SK-N-SH (cell line): ENCODE data around the gene CEP112. TPM values are rescaled to one million over a fixed set of nuclear protein-coding genes. Genes with fewer than 3 reads are reported as not detected.

Experiments used
- CTCF ChIA-PET: fragments of 300-600, 350-600 bp; formaldehyde crosslinking; extraction: SDS; loops from one replicate; lab custom pipeline; 2021; lab: Yijun Ruan, JAX
- POLR2A ChIA-PET: fragments of 350-600 bp; sonication (Branson Sonifier 250); formaldehyde crosslinking; extraction: SDS; loops from one replicate; lab custom pipeline; 2020; ENCODE audit warnings: antibody characterized with exemption, inconsistent platforms; lab: Yijun Ruan, JAX
- DNase-seq: peaks from one replicate; pipeline ENCODE4 v3.0.0; 2012
- H2AFZ ChIP-seq: fragments of 200-600 bp; sonication (generic); 2 replicates; pipeline ENCODE4 v1.8.1; 2016; ENCODE audit warnings: antibody characterized with exemption, mild to moderate bottlenecking, low read depth
- H3F3A ChIP-seq: fragments of 200-600 bp; sonication (generic); replicated peaks from 2 replicates; pipeline ENCODE3; 2016; ENCODE audit warnings: antibody characterized with exemption, mild to moderate bottlenecking; ENCODE audit not compliant: insufficient read depth
- H3K27ac ChIP-seq, 2 experiments: fragments of 200-500 bp in 1 of 2; fragments of 200-600 bp in 1 of 2; sonication (Bioruptor generic) in 1 of 2; sonication (generic), shearing (Covaris generic) in 1 of 2; 2 replicates each; pipeline versions ENCODE4 v1.5.1 to v1.6.1; 2014 to 2016; ENCODE audit warnings: low read depth in 2 of 2, inconsistent platforms in 1 of 2, low read length in 1 of 2, mild to moderate bottlenecking in 1 of 2, mixed read lengths in 1 of 2
- H3K27me3 ChIP-seq: fragments of 200-600 bp; sonication (generic), shearing (Covaris generic); 2 replicates; pipeline ENCODE4 v1.6.1; 2016; ENCODE audit warnings: mixed run types; ENCODE audit not compliant: insufficient read depth
- H3K36me3 ChIP-seq, 2 experiments: fragments of 200-500 bp in 1 of 2; fragments of 200-600 bp in 1 of 2; sonication (Bioruptor generic) in 1 of 2; sonication (generic) in 1 of 2; replicated peaks in 1 of 2; 2 replicates each; pipeline versions ENCODE3 to v1.5.1; 2014 to 2016; ENCODE audit warnings: low read length in 1 of 2, mild to moderate bottlenecking in 1 of 2; ENCODE audit not compliant: insufficient read depth in 2 of 2, control insufficient read depth in 1 of 2
- H3K4me1 ChIP-seq, 2 experiments: fragments of 200-500 bp in 1 of 2; fragments of 200-600 bp in 1 of 2; sonication (Bioruptor generic) in 1 of 2; sonication (generic), shearing (Covaris generic) in 1 of 2; 2 replicates each; pipeline versions ENCODE4 v1.5.1 to v1.6.1; 2014 to 2016; ENCODE audit warnings: low read depth in 1 of 2, low read length in 1 of 2, mixed run types in 1 of 2; ENCODE audit not compliant: insufficient read depth in 2 of 2, control insufficient read depth in 1 of 2
- H3K4me2 ChIP-seq: fragments of 200-600 bp; sonication (generic), shearing (Covaris generic); 2 replicates; pipeline ENCODE4 v1.6.1; 2017; ENCODE audit warnings: mixed run types
- H3K4me3 ChIP-seq, 2 experiments: fragments of 200-500 bp in 1 of 2; fragments of 200-600 bp in 1 of 2; sonication (Bioruptor generic) in 1 of 2; sonication (generic), shearing (Covaris generic) in 1 of 2; 2 replicates each; pipeline versions ENCODE4 v1.5.1 to v1.8.1; 2014 to 2016; ENCODE audit warnings: low read depth in 2 of 2, inconsistent platforms in 1 of 2, low read length in 1 of 2, mild to moderate bottlenecking in 1 of 2, mixed read lengths in 1 of 2, moderate library complexity in 1 of 2
- H3K79me2 ChIP-seq: fragments of 200-600 bp; sonication (generic); 2 replicates; pipeline ENCODE4 v1.8.1; 2017; ENCODE audit warnings: mild to moderate bottlenecking; ENCODE audit not compliant: insufficient read depth
- H3K9ac ChIP-seq: fragments of 200-600 bp; sonication (generic); 2 replicates; pipeline ENCODE4 v1.6.1; 2017; ENCODE audit warnings: mixed run types
- H3K9me2 ChIP-seq: fragments of 200-600 bp; sonication (generic); 2 replicates; pipeline ENCODE4 v1.6.1; 2017; ENCODE audit warnings: mixed run types
- H3K9me3 ChIP-seq: fragments of 200-600 bp; sonication (generic); 2 replicates; pipeline ENCODE4 v1.6.1; 2017; ENCODE audit warnings: mixed run types, mild to moderate bottlenecking, moderate library complexity
- H4K20me1 ChIP-seq: fragments of 200-600 bp; sonication (generic); 2 replicates; pipeline ENCODE4 v1.6.1; 2017; ENCODE audit warnings: mild to moderate bottlenecking, mixed run types; ENCODE audit not compliant: insufficient read depth
- CHD2 ChIP-seq: fragments of 150-350 bp; IDR thresholded peaks from 2 replicates; pipeline ENCODE4 v1.6.1; 2018; ENCODE audit warnings: low read length; ENCODE audit not compliant: partially characterized antibody
- GATA2 ChIP-seq: sonication (generic); formaldehyde crosslinking; IDR thresholded peaks from 2 replicates; pipeline ENCODE4 v1.5.0; 2020; ENCODE audit warnings: mild to moderate bottlenecking, missing genetic modification reagents
- MEF2A ChIP-seq: IDR thresholded peaks from 2 replicates; pipeline ENCODE4 v1.4.0; 2012; ENCODE audit warnings: low read depth, borderline replicate concordance
- NRF1 ChIP-seq: IDR thresholded peaks from 2 replicates; pipeline ENCODE4 v1.6.1; 2012; ENCODE audit warnings: low read depth, mild to moderate bottlenecking, low read length
- POLR2AphosphoS5 ChIP-seq: IDR thresholded peaks from 2 replicates; pipeline ENCODE4 v1.6.1; 2012; ENCODE audit warnings: low read depth, low read length
- REST ChIP-seq: IDR thresholded peaks from 2 replicates; pipeline ENCODE4 v1.6.1; 2012; ENCODE audit warnings: mild to moderate bottlenecking, low read depth, low read length, moderate library complexity
- SIN3A ChIP-seq: IDR thresholded peaks from 2 replicates; pipeline ENCODE4 v1.6.1; 2012; ENCODE audit warnings: low read depth, mild to moderate bottlenecking, low read length, moderate library complexity, borderline replicate concordance
- TEAD4 ChIP-seq: IDR thresholded peaks from 2 replicates; pipeline ENCODE4 v1.4.0; 2012; ENCODE audit warnings: mild to moderate bottlenecking, borderline replicate concordance; ENCODE audit not compliant: insufficient read depth
- YY1 ChIP-seq: IDR thresholded peaks from 2 replicates; pipeline ENCODE4 v1.4.0; 2012; ENCODE audit warnings: low read depth, mild to moderate bottlenecking
- WGBS: methylation state at CpG from one replicate; pipeline ENCODE4 v1.1.6; 2017; ENCODE audit warnings: low lambda C conversion rate; 5-methylcytosine and 5-hydroxymethylcytosine counted together
- polyA plus RNA-seq, 3 experiments: library from polyadenylated mRNA; depleted of rRNA; stranded (reverse); fragments of >200 nt; gene quantifications; 2 replicates each; pipeline ENCODE4 v1.2.3, GENCODE V29; 2012
- TF ChIP-seq, protein P1 (sequence below): fragments of 200-600 bp; sonication (generic); IDR thresholded peaks from 2 replicates; pipeline ENCODE4 v1.6.1; 2017; ENCODE audit warnings: antibody characterized with exemption, mild to moderate bottlenecking, moderate library complexity

Gene CEP112
- polyA plus RNA-seq, 1 of the 3 experiments (the other 2 are of a cell fraction), result 7.9 TPM

DNA sequence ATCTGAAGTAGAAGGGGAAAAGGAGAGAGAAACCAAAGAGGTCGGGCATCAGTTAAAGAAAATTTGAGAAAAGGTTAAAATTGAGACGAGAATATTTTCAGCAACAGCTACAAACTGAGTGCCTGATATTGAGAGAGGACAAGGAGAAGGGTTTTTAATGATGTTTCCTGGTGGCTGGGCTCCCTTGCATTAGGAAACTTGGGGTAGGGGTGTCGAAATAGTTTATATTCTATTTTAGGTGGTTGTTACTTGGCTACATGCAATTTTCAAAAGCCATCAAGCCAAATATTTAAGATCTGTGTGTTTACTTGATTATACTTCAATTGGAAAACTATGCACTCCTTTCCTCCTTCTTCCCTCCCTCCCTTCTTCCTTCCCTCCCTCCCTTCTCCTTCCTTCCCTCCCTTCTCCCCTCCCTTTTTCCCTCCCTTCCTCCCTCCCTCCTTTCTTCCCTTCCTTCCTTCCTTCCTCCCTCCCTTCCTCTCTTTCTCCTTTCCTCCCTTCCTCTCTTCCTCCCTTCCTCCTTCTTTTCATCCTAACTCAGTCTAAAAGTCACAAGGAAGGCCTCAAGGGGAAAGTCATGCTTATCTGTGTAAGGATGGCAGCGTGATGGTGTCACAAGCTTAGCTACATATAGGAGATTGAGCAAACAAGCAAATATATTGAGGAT lies 39.1 kb upstream of the CEP112 start (continued):
- TF ChIP-seq REST (no peak), CHD2 (no peak), TEAD4 (no peak), MEF2A (no peak), NRF1 (no peak), GATA2 (CRISPR knock-in tag) (no peak), POLR2AphosphoS5 (no peak)
- TF ChIP-seq, protein P1, sequence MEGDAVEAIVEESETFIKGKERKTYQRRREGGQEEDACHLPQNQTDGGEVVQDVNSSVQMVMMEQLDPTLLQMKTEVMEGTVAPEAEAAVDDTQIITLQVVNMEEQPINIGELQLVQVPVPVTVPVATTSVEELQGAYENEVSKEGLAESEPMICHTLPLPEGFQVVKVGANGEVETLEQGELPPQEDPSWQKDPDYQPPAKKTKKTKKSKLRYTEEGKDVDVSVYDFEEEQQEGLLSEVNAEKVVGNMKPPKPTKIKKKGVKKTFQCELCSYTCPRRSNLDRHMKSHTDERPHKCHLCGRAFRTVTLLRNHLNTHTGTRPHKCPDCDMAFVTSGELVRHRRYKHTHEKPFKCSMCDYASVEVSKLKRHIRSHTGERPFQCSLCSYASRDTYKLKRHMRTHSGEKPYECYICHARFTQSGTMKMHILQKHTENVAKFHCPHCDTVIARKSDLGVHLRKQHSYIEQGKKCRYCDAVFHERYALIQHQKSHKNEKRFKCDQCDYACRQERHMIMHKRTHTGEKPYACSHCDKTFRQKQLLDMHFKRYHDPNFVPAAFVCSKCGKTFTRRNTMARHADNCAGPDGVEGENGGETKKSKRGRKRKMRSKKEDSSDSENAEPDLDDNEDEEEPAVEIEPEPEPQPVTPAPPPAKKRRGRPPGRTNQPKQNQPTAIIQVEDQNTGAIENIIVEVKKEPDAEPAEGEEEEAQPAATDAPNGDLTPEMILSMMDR, result no peak
- TF ChIP-seq, all 33 proteins: peak for 0

GRCh38 chr17:66229783-66230538 lies 38.0 kb upstream of the CEP112 start:
- H3K4me1 ChIP-seq, result peaks cover 0 to 2% of the 10 kb centered on the region in 2 experiments; a peak in 1 of 4 replicates
- H3K36me3 ChIP-seq, result no peaks in the 10 kb centered on the region
- no peak for TF ChIP-seq SIN3A
- TF ChIP-seq POLR2AphosphoS5, result no peak
- TF ChIP-seq, protein P1, result no peak
- TF ChIP-seq YY1, result no peak
- POLR2A ChIA-PET, result no interaction called here
- 73% methylated on average over 4 of the region's 4 CpGs for WGBS
- no peaks in the 10 kb centered on the region for H3K27me3 ChIP-seq
- H3K4me3 ChIP-seq, result no peak overlapping the region
- no peak overlapping the region for H3K9ac ChIP-seq
- no peaks in the 10 kb centered on the region for H3F3A ChIP-seq
- H2AFZ ChIP-seq, result no peak overlapping the region
- H3K9me3 ChIP-seq, result no peaks in the 10 kb centered on the region
- H3K4me2 ChIP-seq, result no peak overlapping the region
- DNase-seq, result no peak
- no peaks in the 10 kb centered on the region for H3K79me2 ChIP-seq
- CTCF ChIA-PET, result interaction anchor here (1.2 kb wide), 1 partner anchor 30 kb away, joined by 5 read pairs; no protein-coding TSS in a partner anchor
- H4K20me1 ChIP-seq, result no peaks in the 10 kb centered on the region
- no peaks in the 10 kb centered on the region for H3K9me2 ChIP-seq
- H3K27ac ChIP-seq, result no peak overlapping the region
